ENCODE measurements around the gene ABHD11. TPM values are rescaled to one million over a fixed set of nuclear protein-coding genes. Genes with fewer than 3 reads are reported as not detected.
A peak's percentile ranks its signal among the peaks of the same experiment; 100 is the strongest.
"Not testable (repeated sequence)": the region's sequence is repeated elsewhere in the genome, so short reads cannot be mapped to it uniquely, and the experiment has no call there.

The ABHD11 gene
- total RNA-seq = 13.6 TPM

GRCh38 chr7:73738612-73739386 lies at the start of gene ABHD11:
ABHD11 (minus strand) TSS chr7:73738802; CDS start chr7:73738770, 32 bp downstream.
- Histone ChIP-seq H3K27ac (ENCODE audit: low read depth, low read length) (peak within 1 kb of the TSS; percentile 84), H3K4me1 (ENCODE audit: control insufficient read depth in 3 of 3, insufficient read depth in 3 of 3, low read length in 3 of 3) (peaks cover 6 to 28% (median 22%) of the 10 kb centered on the region in 3 donors), H3K4me3 (ENCODE audit: low read length in 3 of 3) (peak within 1 kb of the TSS; percentile 82 to 96 (median 91)), H3K9me3 (ENCODE audit: control insufficient read depth in 3 of 3, low read length in 3 of 3) (no peaks in the 10 kb centered on the region), H3K9ac (ENCODE audit: low read depth in 1 of 3, low read length in 3 of 3) (peak within 1 kb of the TSS; percentile 88 to 98 (median 92)), H3K36me3 (ENCODE audit: control insufficient read depth in 3 of 3, insufficient read depth in 3 of 3, low read length in 3 of 3) (peaks cover 14 to 17% (median 15%) of the 10 kb centered on the region in 3 donors), H3K27me3 (ENCODE audit: control insufficient read depth in 3 of 3, insufficient read depth in 3 of 3, low read length in 3 of 3) (no peaks in the 10 kb centered on the region)

- H3K36me3 ChIP-seq (ENCODE audit: control insufficient read depth in 3 of 3, insufficient read depth in 3 of 3, low read length in 3 of 3); H3K9me3 ChIP-seq (ENCODE audit: control insufficient read depth in 3 of 3, low read length in 3 of 3); H3K9ac ChIP-seq (ENCODE audit: low read depth in 1 of 3, low read length in 3 of 3); H3K4me3 ChIP-seq (ENCODE audit: low read length in 3 of 3); H3K4me1 ChIP-seq (ENCODE audit: control insufficient read depth in 3 of 3, insufficient read depth in 3 of 3, low read length in 3 of 3); H3K27me3 ChIP-seq (ENCODE audit: control insufficient read depth in 3 of 3, insufficient read depth in 3 of 3, low read length in 3 of 3); H3K27ac ChIP-seq (ENCODE audit: low read depth, low read length): not testable (repeated sequence)
Observed at GRCh38 chr7:73787786-73788048, 49.1 kb upstream of the ABHD11 start.

DNA sequence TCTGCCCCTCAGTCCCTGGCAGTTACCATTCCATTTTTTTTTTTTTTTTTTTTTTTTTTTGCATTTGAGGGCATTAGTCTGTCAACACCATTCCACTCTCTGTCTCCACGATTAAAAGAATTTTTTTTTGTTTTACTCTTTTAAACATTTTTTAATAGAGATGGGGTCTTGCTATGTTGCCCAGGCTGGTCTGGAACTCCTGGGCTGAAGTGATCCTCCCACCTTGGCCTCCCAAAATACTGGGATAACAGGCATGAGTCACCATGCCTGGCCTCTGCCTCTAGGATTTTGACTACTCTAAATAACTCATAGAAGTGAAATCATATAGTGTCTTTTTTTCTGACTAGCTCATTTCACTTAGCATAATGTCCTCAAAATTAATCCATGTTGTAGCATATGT lies 48.0 kb upstream of the ABHD11 start:
- Histone ChIP-seq H3K36me3 (ENCODE audit: control insufficient read depth in 3 of 3, insufficient read depth in 3 of 3, low read length in 3 of 3) (no peaks in the 10 kb centered on the region), H3K27ac (ENCODE audit: low read depth, low read length) (no peak overlapping the region), H3K4me3 (ENCODE audit: low read length in 3 of 3) (no peak overlapping the region), H3K9me3 (ENCODE audit: control insufficient read depth in 3 of 3, low read length in 3 of 3) (no peaks in the 10 kb centered on the region), H3K9ac (ENCODE audit: low read depth in 1 of 3, low read length in 3 of 3) (no peak overlapping the region), H3K4me1 (ENCODE audit: control insufficient read depth in 3 of 3, insufficient read depth in 3 of 3, low read length in 3 of 3) (no peaks in the 10 kb centered on the region), H3K27me3 (ENCODE audit: control insufficient read depth in 3 of 3, insufficient read depth in 3 of 3, low read length in 3 of 3) (no peaks in the 10 kb centered on the region)

- Histone ChIP-seq H3K4me1 (ENCODE audit: control insufficient read depth in 3 of 3, insufficient read depth in 3 of 3, low read length in 3 of 3) (no peaks in the 10 kb centered on the region), H3K27ac (ENCODE audit: low read depth, low read length) (no peak overlapping the region), H3K4me3 (ENCODE audit: low read length in 3 of 3) (no peak overlapping the region), H3K9me3 (ENCODE audit: control insufficient read depth in 3 of 3, low read length in 3 of 3) (no peaks in the 10 kb centered on the region), H3K27me3 (ENCODE audit: control insufficient read depth in 3 of 3, insufficient read depth in 3 of 3, low read length in 3 of 3) (no peaks in the 10 kb centered on the region), H3K9ac (ENCODE audit: low read depth in 1 of 3, low read length in 3 of 3) (no peak overlapping the region), H3K36me3 (ENCODE audit: control insufficient read depth in 3 of 3, insufficient read depth in 3 of 3, low read length in 3 of 3) (no peaks in the 10 kb centered on the region)
Observed at GRCh38 chr7:73779517-73779916, 40.9 kb upstream of the ABHD11 start.

GRCh38 chr7:73778801-73779389 lies 40.3 kb upstream of the ABHD11 start:
- Histone ChIP-seq H3K9ac (ENCODE audit: low read depth in 1 of 3, low read length in 3 of 3) (no peak overlapping the region), H3K4me1 (ENCODE audit: control insufficient read depth in 3 of 3, insufficient read depth in 3 of 3, low read length in 3 of 3) (no peaks in the 10 kb centered on the region)

DNA sequence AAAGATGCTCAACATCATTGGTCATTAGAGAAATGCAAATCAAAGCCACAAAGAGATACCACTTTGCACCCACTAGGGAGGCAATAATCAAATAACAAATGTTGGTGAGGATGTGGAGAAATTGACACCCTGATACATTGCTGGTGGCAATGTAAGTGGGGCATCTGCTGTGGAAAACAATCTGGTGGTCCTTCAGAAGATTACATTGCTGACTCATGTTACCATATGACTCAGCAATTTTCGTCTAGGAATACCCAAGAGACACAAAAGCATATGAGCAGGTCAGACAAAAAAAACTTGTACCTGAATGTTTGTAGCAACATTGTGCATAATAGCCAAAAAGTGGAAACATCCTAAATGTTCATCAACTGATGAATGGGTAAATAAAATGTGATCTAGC lies 36.3 kb upstream of the ABHD11 start:
- H3K4me1 ChIP-seq (ENCODE audit: control insufficient read depth in 3 of 3, insufficient read depth in 3 of 3, low read length in 3 of 3) = peaks cover 0 to 7% (median 5%) of the 10 kb centered on the region in 3 donors
- H3K36me3 ChIP-seq (ENCODE audit: control insufficient read depth in 3 of 3, insufficient read depth in 3 of 3, low read length in 3 of 3) = no peaks in the 10 kb centered on the region
- H3K9me3 ChIP-seq (ENCODE audit: control insufficient read depth in 3 of 3, low read length in 3 of 3) = no peaks in the 10 kb centered on the region
- no peak overlapping the region for H3K27ac ChIP-seq (ENCODE audit: low read depth, low read length)
- no peak overlapping the region for H3K9ac ChIP-seq (ENCODE audit: low read depth in 1 of 3, low read length in 3 of 3)
- peaks cover 16 to 26% (median 23%) of the 10 kb centered on the region in 3 donors for H3K27me3 ChIP-seq (ENCODE audit: control insufficient read depth in 3 of 3, insufficient read depth in 3 of 3, low read length in 3 of 3)
- no peak overlapping the region for H3K4me3 ChIP-seq (ENCODE audit: low read length in 3 of 3)

More at GRCh38 chr7:73778801-73779389, 40.3 kb upstream of the ABHD11 start:
- Histone ChIP-seq H3K9me3 (ENCODE audit: control insufficient read depth in 3 of 3, low read length in 3 of 3) (no peaks in the 10 kb centered on the region), H3K27me3 (ENCODE audit: control insufficient read depth in 3 of 3, insufficient read depth in 3 of 3, low read length in 3 of 3) (peaks cover 0 to 2% (median 0%) of the 10 kb centered on the region in 3 donors), H3K27ac (ENCODE audit: low read depth, low read length) (no peak overlapping the region), H3K36me3 (ENCODE audit: control insufficient read depth in 3 of 3, insufficient read depth in 3 of 3, low read length in 3 of 3) (no peaks in the 10 kb centered on the region), H3K4me3 (ENCODE audit: low read length in 3 of 3) (no peak overlapping the region)

GRCh38 chr7:73773700-73774517 lies 35.3 kb upstream of the ABHD11 start:
- Histone ChIP-seq H3K9me3 (ENCODE audit: control insufficient read depth in 3 of 3, low read length in 3 of 3) (no peaks in the 10 kb centered on the region), H3K27me3 (ENCODE audit: control insufficient read depth in 3 of 3, insufficient read depth in 3 of 3, low read length in 3 of 3) (peaks cover 26 to 36% (median 28%) of the 10 kb centered on the region in 3 donors), H3K27ac (ENCODE audit: low read depth, low read length) (no peak overlapping the region), H3K4me3 (ENCODE audit: low read length in 3 of 3) (no peak overlapping the region), H3K9ac (ENCODE audit: low read depth in 1 of 3, low read length in 3 of 3) (no peak overlapping the region), H3K36me3 (ENCODE audit: control insufficient read depth in 3 of 3, insufficient read depth in 3 of 3, low read length in 3 of 3) (no peaks in the 10 kb centered on the region), H3K4me1 (ENCODE audit: control insufficient read depth in 3 of 3, insufficient read depth in 3 of 3, low read length in 3 of 3) (peaks cover 0 to 7% (median 5%) of the 10 kb centered on the region in 3 donors)

- Histone ChIP-seq H3K36me3 (ENCODE audit: control insufficient read depth in 3 of 3, insufficient read depth in 3 of 3, low read length in 3 of 3) (no peaks in the 10 kb centered on the region), H3K4me3 (ENCODE audit: low read length in 3 of 3) (no peak overlapping the region), H3K27me3 (ENCODE audit: control insufficient read depth in 3 of 3, insufficient read depth in 3 of 3, low read length in 3 of 3) (peaks cover 45 to 57% (median 46%) of the 10 kb centered on the region in 3 donors), H3K9me3 (ENCODE audit: control insufficient read depth in 3 of 3, low read length in 3 of 3) (no peaks in the 10 kb centered on the region), H3K9ac (ENCODE audit: low read depth in 1 of 3, low read length in 3 of 3) (no peak overlapping the region), H3K4me1 (ENCODE audit: control insufficient read depth in 3 of 3, insufficient read depth in 3 of 3, low read length in 3 of 3) (peaks cover 0 to 7% (median 5%) of the 10 kb centered on the region in 3 donors), H3K27ac (ENCODE audit: low read depth, low read length) (no peak overlapping the region)
Observed at GRCh38 chr7:73770860-73771670, 32.5 kb upstream of the ABHD11 start.

DNA sequence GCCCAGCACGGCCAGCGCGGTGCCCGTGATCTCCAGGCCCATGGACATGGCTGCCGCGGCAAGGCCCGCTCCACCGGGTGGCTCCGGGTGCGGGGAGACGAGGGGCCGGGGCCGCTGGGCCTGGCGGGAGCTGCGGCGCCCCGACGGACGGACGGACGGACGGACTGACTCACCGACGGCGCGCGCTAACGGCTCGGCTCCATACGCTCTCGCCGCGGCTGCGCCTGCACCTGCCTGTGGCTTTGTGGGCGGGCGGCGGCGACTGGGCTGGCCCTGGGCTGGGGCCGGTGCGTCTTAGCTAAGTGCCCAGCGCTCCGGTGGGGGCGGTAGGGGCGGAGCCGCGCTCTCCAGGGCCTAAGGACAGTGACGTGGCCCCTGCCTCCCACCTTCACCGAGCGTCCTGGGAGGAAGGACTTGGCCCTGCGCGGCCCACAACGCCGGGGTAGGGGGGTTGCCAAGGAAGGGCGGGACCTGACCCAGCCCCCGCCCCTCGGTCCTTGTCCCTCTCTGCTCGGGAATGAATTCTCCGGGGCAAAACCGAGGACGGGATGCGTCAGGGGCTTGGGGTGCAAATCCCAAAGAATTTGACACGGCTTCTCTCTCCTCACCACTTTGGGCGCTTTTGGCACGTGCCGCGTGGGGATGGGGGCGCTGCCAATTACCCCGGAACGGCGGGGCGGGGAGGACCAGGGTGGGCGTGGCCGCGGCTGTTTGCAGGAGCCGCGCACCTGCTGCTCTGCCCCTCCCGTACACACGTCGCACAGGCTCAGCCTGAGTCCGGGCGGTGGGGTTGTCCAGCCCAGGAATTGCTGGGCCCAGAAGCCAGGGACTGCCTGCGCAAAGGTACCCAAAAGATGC lies 31.6 kb upstream of the ABHD11 start, which contains the start of gene CLDN3:
TSS of gene CLDN3 (minus strand) at position 269 of the 858 bp plus-strand sequence. CDS start at position 48, 221 bp downstream.
- no peaks in the 10 kb centered on the region for H3K36me3 ChIP-seq (ENCODE audit: control insufficient read depth in 3 of 3, insufficient read depth in 3 of 3, low read length in 3 of 3)
- H3K4me1 ChIP-seq (ENCODE audit: control insufficient read depth in 3 of 3, insufficient read depth in 3 of 3, low read length in 3 of 3) = peaks cover 0 to 7% (median 5%) of the 10 kb centered on the region in 3 donors
- H3K4me3 ChIP-seq (ENCODE audit: low read length in 3 of 3) = no peak within 1 kb of the TSS
- peaks cover 45 to 57% (median 46%) of the 10 kb centered on the region in 3 donors for H3K27me3 ChIP-seq (ENCODE audit: control insufficient read depth in 3 of 3, insufficient read depth in 3 of 3, low read length in 3 of 3)
- H3K9me3 ChIP-seq (ENCODE audit: control insufficient read depth in 3 of 3, low read length in 3 of 3) = no peaks in the 10 kb centered on the region
- no peak within 1 kb of the TSS for H3K27ac ChIP-seq (ENCODE audit: low read depth, low read length)
- H3K9ac ChIP-seq (ENCODE audit: low read depth in 1 of 3, low read length in 3 of 3) = no peak within 1 kb of the TSS

Measured in skeletal muscle tissue (tissue), 4 donors.